K562 (cell line): ENCODE measurements around the gene NYNRIN. TPM values are rescaled to one million over a fixed set of nuclear protein-coding genes. Genes with fewer than 3 reads are reported as not detected.

Source experiments
- FOXK1 ChIP-seq: sonication (generic); formaldehyde crosslinking; IDR thresholded peaks from 2 replicates; pipeline ENCODE4 v1.8.0; 2022; ENCODE audit warnings: missing genetic modification reagents, mild to moderate bottlenecking, borderline replicate concordance
- GABPA ChIP-seq: fragments of 200-800 bp; sonication (Bioruptor generic); conservative IDR thresholded peaks from 2 replicates; pipeline ENCODE4 v1.6.1; 2016; ENCODE audit warnings: low read depth, missing genetic modification characterization, missing compliant biosample characterization
- LARP7 ChIP-seq: fragments of 450-650 bp; IDR thresholded peaks from 2 replicates; pipeline ENCODE4 v1.6.1; 2016
- POLR2AphosphoS2 ChIP-seq: IDR thresholded peaks from 2 replicates; pipeline ENCODE4 v1.6.1; 2012; ENCODE audit warnings: low read length, improper control_type of control experiment
- ZNF584 ChIP-seq: fragments of 200-800 bp; sonication (Bioruptor generic); IDR thresholded peaks from 2 replicates; pipeline ENCODE4 v1.6.1; 2016; ENCODE audit warnings: low read depth, mild to moderate bottlenecking, missing genetic modification characterization, missing compliant biosample characterization
- polyA plus RNA-seq, 8 experiments: library from polyadenylated mRNA; depleted of rRNA in 4 of 8; stranded (reverse) in 5 of 8; unstranded in 3 of 8; fragments of >200 nt; fragmentation: Nextera tagmentation in 2 of 8; fragmentation: Illumina TruSeq in 1 of 8; extraction: Ambion mirVana in 2 of 8; extraction: Trizol in 1 of 8; gene quantifications; 2 replicates each; pipeline versions ENCODE4 v1.2.1 to v1.2.3, GENCODE V29; 2011 to 2014; ENCODE audit warnings: inconsistent platforms in 1 of 8, missing spikeins in 1 of 8
- total RNA-seq, 7 experiments: library from RNA; depleted of rRNA in 6 of 7; stranded (reverse); fragments of >200 nt in 6 of 7; fragmentation: Illumina TruSeq in 2 of 7; extraction: Trizol in 2 of 7; gene quantifications; 2 replicates each; pipeline versions ENCODE4 v1.2.1 to v1.2.3, GENCODE V29; 2011 to 2021; ENCODE audit warnings: low replicate concordance in 1 of 7
- TF ChIP-seq, protein P1 (sequence below), 2 experiments: IDR thresholded peaks; 2 replicates each; pipeline ENCODE4 v1.6.1; 2012; ENCODE audit warnings: improper control_type of control experiment in 2 of 2, low read depth in 2 of 2, low read length in 2 of 2, borderline replicate concordance in 1 of 2
- TF ChIP-seq, protein P2 (sequence below): conservative IDR thresholded peaks from 2 replicates; pipeline ENCODE4 v1.6.1; 2011; ENCODE audit warnings: low read depth, mild to moderate bottlenecking, low read length; ENCODE audit not compliant: control insufficient read depth

NYNRIN gene
- total and polyA plus RNA-seq, 9 of the 15 experiments (the other 6 are each of a cell fraction or from before 2014, with no cell fraction given): 0.04 to 1.2 (median 0.28) TPM

DNA sequence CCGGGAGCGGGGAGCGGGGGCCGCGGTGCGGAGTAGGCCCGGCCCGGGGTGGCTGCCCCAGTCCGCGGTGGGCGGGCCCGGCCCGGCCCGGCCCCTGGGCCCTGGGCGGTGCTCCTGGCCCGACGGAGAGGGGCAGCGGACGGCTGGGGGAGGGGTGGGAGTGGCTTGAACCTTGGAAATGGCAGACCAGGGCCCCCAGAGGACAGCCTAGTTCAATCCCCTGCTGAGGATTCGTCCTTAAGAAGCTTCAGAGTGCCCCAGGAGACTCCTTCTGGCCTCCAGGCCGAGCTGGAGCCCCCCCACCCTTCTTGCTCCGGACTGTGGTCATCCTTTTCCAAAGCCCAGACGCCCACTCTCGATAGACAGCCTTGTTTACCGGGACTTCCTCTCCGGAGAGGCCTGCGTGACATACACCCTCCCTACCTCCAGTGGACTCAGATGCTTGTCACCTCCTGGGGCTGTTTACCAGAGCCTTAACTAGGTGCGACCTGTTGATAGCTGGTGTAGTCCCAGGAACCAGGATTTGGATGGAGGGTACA, 31.4 kb downstream of the NYNRIN start (continued):
- TF ChIP-seq, protein P1, sequence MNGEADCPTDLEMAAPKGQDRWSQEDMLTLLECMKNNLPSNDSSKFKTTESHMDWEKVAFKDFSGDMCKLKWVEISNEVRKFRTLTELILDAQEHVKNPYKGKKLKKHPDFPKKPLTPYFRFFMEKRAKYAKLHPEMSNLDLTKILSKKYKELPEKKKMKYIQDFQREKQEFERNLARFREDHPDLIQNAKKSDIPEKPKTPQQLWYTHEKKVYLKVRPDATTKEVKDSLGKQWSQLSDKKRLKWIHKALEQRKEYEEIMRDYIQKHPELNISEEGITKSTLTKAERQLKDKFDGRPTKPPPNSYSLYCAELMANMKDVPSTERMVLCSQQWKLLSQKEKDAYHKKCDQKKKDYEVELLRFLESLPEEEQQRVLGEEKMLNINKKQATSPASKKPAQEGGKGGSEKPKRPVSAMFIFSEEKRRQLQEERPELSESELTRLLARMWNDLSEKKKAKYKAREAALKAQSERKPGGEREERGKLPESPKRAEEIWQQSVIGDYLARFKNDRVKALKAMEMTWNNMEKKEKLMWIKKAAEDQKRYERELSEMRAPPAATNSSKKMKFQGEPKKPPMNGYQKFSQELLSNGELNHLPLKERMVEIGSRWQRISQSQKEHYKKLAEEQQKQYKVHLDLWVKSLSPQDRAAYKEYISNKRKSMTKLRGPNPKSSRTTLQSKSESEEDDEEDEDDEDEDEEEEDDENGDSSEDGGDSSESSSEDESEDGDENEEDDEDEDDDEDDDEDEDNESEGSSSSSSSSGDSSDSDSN (IDR thresholded peaks at IDR 0.05; ENCODE audit: borderline replicate concordance in 1 of 2, low read depth in 2 of 2, low read length in 2 of 2): peak in 1 of 2 experiments; percentile 46; a peak in 1 of 4 replicates
- TF ChIP-seq LARP7 (no peak), ZNF584 (CRISPR knock-in tag) (no peak), GABPA (tag) (peak; percentile 57), FOXK1 (CRISPR knock-in tag) (peak; percentile 23; the same call in 1 of the 2 replicates), POLR2AphosphoS2 (no peak)
- TF ChIP-seq, protein P2, sequence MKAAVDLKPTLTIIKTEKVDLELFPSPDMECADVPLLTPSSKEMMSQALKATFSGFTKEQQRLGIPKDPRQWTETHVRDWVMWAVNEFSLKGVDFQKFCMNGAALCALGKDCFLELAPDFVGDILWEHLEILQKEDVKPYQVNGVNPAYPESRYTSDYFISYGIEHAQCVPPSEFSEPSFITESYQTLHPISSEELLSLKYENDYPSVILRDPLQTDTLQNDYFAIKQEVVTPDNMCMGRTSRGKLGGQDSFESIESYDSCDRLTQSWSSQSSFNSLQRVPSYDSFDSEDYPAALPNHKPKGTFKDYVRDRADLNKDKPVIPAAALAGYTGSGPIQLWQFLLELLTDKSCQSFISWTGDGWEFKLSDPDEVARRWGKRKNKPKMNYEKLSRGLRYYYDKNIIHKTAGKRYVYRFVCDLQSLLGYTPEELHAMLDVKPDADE: no peak
